Measurements from ENCODE around the gene KRTAP4-16. TPM values are rescaled to one million over a fixed set of nuclear protein-coding genes. Genes with fewer than 3 reads are reported as not detected.
"Not testable (repeated sequence)": the region's sequence is repeated elsewhere in the genome, so short reads cannot be mapped to it uniquely, and the experiment has no call there.

The KRTAP4-16 gene
- total RNA-seq, 3 donors from 2014 or later, result not detected

- ATAC-seq (no peak), DNase-seq (no peak)
- Mint-ChIP-seq H3K4me3 (no peak overlapping the region), H3K36me3 (ENCODE audit: insufficient read depth) (no peaks in the 10 kb centered on the region), H3K9me3 (no peaks in the 10 kb centered on the region), H3K4me1 (ENCODE audit: low read depth) (no peaks in the 10 kb centered on the region), H3K27me3 (ENCODE audit: low read depth) (peaks cover 15% of the 10 kb centered on the region)
Observed at GRCh38 chr17:41071606-41072360, 30.2 kb downstream of the KRTAP4-16 start.

GRCh38 chr17:41069031-41069430, 33.0 kb downstream of the KRTAP4-16 start:
- no peaks in the 10 kb centered on the region for H3K9me3 Mint-ChIP-seq
- ATAC-seq (no peak), DNase-seq (no peak)
- H3K4me3 Mint-ChIP-seq, result no peak overlapping the region
- H3K4me1 Mint-ChIP-seq (ENCODE audit: low read depth), result no peaks in the 10 kb centered on the region
- H3K27me3 Mint-ChIP-seq (ENCODE audit: low read depth), result no peaks in the 10 kb centered on the region
- no peaks in the 10 kb centered on the region for H3K36me3 Mint-ChIP-seq (ENCODE audit: insufficient read depth)

GRCh38 chr17:41067281-41067680, 34.7 kb downstream of the KRTAP4-16 start:
- ATAC-seq (no peak), DNase-seq (no peak)
- Mint-ChIP-seq H3K27me3 (ENCODE audit: low read depth) (no peaks in the 10 kb centered on the region), H3K4me1 (ENCODE audit: low read depth) (no peaks in the 10 kb centered on the region), H3K4me3 (no peak overlapping the region), H3K9me3 (no peaks in the 10 kb centered on the region), H3K36me3 (ENCODE audit: insufficient read depth) (no peaks in the 10 kb centered on the region)

- no peak for ATAC-seq
- Mint-ChIP-seq H3K36me3 (ENCODE audit: insufficient read depth) (no peaks in the 10 kb centered on the region), H3K4me1 (ENCODE audit: low read depth) (no peaks in the 10 kb centered on the region), H3K27me3 (ENCODE audit: low read depth) (no peaks in the 10 kb centered on the region), H3K4me3 (no peak within 1 kb of the TSS), H3K9me3 (no peaks in the 10 kb centered on the region)
- no peak for DNase-seq
Observed at GRCh38 chr17:41065829-41066624, 36.0 kb downstream of the KRTAP4-16 start, which contains the start of gene KRTAP2-4. Gene KRTAP2-4, minus strand, starts transcription at chr17:41065879. Its CDS starts 34 bp downstream, at chr17:41065845.

GRCh38 chr17:41065016-41065689, 36.9 kb downstream of the KRTAP4-16 start:
- H3K9me3 Mint-ChIP-seq; H3K27me3 Mint-ChIP-seq (ENCODE audit: low read depth); H3K36me3 Mint-ChIP-seq (ENCODE audit: insufficient read depth); H3K4me3 Mint-ChIP-seq; ATAC-seq; DNase-seq; H3K4me1 Mint-ChIP-seq (ENCODE audit: low read depth): not testable (repeated sequence)

- H3K36me3 Mint-ChIP-seq (ENCODE audit: insufficient read depth), result no peaks in the 10 kb centered on the region
- H3K27me3 Mint-ChIP-seq (ENCODE audit: low read depth), result peaks cover 10% of the 10 kb centered on the region
- H3K9me3 Mint-ChIP-seq, result no peaks in the 10 kb centered on the region
- ATAC-seq (no peak), DNase-seq (no peak)
- no peak overlapping the region for H3K4me3 Mint-ChIP-seq
- H3K4me1 Mint-ChIP-seq (ENCODE audit: low read depth), result no peaks in the 10 kb centered on the region
Observed at GRCh38 chr17:41064301-41064700, 37.7 kb downstream of the KRTAP4-16 start.

GRCh38 chr17:41063449-41063848, 38.6 kb downstream of the KRTAP4-16 start:
- H3K4me1 Mint-ChIP-seq (ENCODE audit: low read depth), result no peaks in the 10 kb centered on the region
- DNase-seq (no peak), ATAC-seq (no peak)
- H3K9me3 Mint-ChIP-seq, result no peaks in the 10 kb centered on the region
- H3K4me3 Mint-ChIP-seq, result no peak overlapping the region
- no peaks in the 10 kb centered on the region for H3K36me3 Mint-ChIP-seq (ENCODE audit: insufficient read depth)
- H3K27me3 Mint-ChIP-seq (ENCODE audit: low read depth), result peaks cover 16% of the 10 kb centered on the region

- peaks cover 20% of the 10 kb centered on the region for H3K27me3 Mint-ChIP-seq (ENCODE audit: low read depth)
- ATAC-seq, result no peak
- no peak for DNase-seq
- H3K4me1 Mint-ChIP-seq (ENCODE audit: low read depth), result no peaks in the 10 kb centered on the region
- no peak overlapping the region for H3K4me3 Mint-ChIP-seq
- no peaks in the 10 kb centered on the region for H3K36me3 Mint-ChIP-seq (ENCODE audit: insufficient read depth)
- H3K9me3 Mint-ChIP-seq, result peaks cover 7% of the 10 kb centered on the region
Observed at GRCh38 chr17:41061964-41062363, 40.0 kb downstream of the KRTAP4-16 start.

GRCh38 chr17:41060052-41060604, 41.9 kb downstream of the KRTAP4-16 start, which contains the start of gene KRTAP2-3:
Gene KRTAP2-3, minus strand, starts transcription at chr17:41060114. Its CDS starts 64 bp downstream, at chr17:41060050.
- H3K4me1 Mint-ChIP-seq (ENCODE audit: low read depth), result no peaks in the 10 kb centered on the region
- no peak within 1 kb of the TSS for H3K4me3 Mint-ChIP-seq
- no peaks in the 10 kb centered on the region for H3K36me3 Mint-ChIP-seq (ENCODE audit: insufficient read depth)
- no peak for DNase-seq
- peaks cover 31% of the 10 kb centered on the region for H3K27me3 Mint-ChIP-seq (ENCODE audit: low read depth)
- H3K9me3 Mint-ChIP-seq, result peaks cover 7% of the 10 kb centered on the region
- no peak for ATAC-seq

GRCh38 chr17:41059276-41060051, 42.5 kb downstream of the KRTAP4-16 start:
- H3K36me3 Mint-ChIP-seq (ENCODE audit: insufficient read depth); H3K4me3 Mint-ChIP-seq; H3K9me3 Mint-ChIP-seq; ATAC-seq; H3K4me1 Mint-ChIP-seq (ENCODE audit: low read depth); DNase-seq: not testable (repeated sequence)
- H3K27me3 Mint-ChIP-seq (ENCODE audit: low read depth), result peaks cover 32% of the 10 kb centered on the region

GRCh38 chr17:41058741-41059140, 43.3 kb downstream of the KRTAP4-16 start:
- DNase-seq, result no peak
- Mint-ChIP-seq H3K4me3 (no peak overlapping the region), H3K36me3 (ENCODE audit: insufficient read depth) (no peaks in the 10 kb centered on the region), H3K9me3 (peaks cover 7% of the 10 kb centered on the region), H3K27me3 (ENCODE audit: low read depth) (peaks cover 32% of the 10 kb centered on the region), H3K4me1 (ENCODE audit: low read depth) (no peaks in the 10 kb centered on the region)
- ATAC-seq, result no peak

GRCh38 chr17:41057547-41057946, 44.5 kb downstream of the KRTAP4-16 start:
- no peaks in the 10 kb centered on the region for H3K36me3 Mint-ChIP-seq (ENCODE audit: insufficient read depth)
- H3K9me3 Mint-ChIP-seq, result peaks cover 7% of the 10 kb centered on the region
- no peak for ATAC-seq
- H3K4me3 Mint-ChIP-seq, result no peak overlapping the region
- peaks cover 32% of the 10 kb centered on the region for H3K27me3 Mint-ChIP-seq (ENCODE audit: low read depth)
- DNase-seq, result no peak
- H3K4me1 Mint-ChIP-seq (ENCODE audit: low read depth), result no peaks in the 10 kb centered on the region

GRCh38 chr17:41055130-41055529, 46.9 kb downstream of the KRTAP4-16 start, which contains the start of gene KRTAP2-2:
Gene KRTAP2-2, minus strand, starts transcription at chr17:41055230. Its CDS starts 19 bp downstream, at chr17:41055211.
- H3K27me3 Mint-ChIP-seq (ENCODE audit: low read depth), result peaks cover 30% of the 10 kb centered on the region
- DNase-seq; ATAC-seq; H3K4me3 Mint-ChIP-seq; H3K36me3 Mint-ChIP-seq (ENCODE audit: insufficient read depth); H3K4me1 Mint-ChIP-seq (ENCODE audit: low read depth); H3K9me3 Mint-ChIP-seq: not testable (repeated sequence)

Measured in activated T-cell treated with anti-CD3 and anti-CD28 coated beads, Interleukin-2, amount 50 U/mL, for 4 hours (primary cell).